ENCODE data around the gene ESRRG.

Gene ESRRG

DNA sequence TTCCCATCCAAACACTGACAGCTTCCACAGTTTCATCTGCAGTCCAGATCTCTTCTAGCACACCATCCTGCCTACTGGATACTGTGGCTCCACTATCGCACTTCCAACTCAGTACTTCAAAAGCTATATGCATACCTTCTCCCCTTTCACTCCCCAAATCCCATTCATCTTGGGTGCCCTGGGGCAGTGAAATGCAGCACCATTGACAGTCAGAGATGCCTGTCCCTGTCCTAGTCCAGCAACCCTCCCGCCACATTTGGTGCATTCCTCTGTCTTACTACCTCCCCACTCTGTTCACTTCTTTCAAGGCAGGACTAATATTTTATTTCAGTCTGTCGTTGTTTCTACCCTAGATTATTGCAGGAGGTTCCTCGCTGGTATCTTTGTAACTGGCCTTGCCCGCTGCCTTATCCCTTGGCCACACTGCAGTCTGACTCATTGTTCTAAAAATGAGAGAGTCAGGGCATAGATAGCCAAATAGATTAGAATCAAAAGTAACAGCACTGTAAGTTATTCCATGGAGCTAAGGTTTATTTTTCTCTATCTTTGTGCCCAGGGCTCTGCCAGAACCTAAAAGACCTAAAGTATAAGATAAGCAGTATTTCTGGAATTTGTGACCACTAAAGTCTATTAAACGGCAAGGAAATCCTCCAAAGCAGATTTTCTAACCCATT, 96.7 kb downstream of the ESRRG start:
- no peak for DNase-seq

DNA sequence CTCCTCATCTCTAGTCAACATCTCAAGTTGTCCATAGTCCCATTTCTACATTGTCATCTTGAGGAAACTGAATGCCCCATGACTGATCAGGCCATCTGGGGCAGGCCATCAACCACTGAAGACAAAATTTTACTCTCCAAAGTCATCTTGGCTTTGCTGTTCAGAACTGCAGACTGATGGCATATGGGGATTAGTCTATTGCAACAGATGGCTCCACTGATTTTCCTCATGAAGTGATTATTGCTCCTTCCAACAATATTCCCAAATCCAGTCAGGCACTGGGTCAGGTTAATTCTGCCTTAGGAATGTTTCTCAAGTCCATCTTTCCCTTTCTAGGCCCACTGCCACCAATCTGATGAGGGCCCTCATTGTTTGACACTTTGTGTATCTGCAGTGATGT, 101.7 kb downstream of the ESRRG start:
- DNase-seq, result no peak

DNA sequence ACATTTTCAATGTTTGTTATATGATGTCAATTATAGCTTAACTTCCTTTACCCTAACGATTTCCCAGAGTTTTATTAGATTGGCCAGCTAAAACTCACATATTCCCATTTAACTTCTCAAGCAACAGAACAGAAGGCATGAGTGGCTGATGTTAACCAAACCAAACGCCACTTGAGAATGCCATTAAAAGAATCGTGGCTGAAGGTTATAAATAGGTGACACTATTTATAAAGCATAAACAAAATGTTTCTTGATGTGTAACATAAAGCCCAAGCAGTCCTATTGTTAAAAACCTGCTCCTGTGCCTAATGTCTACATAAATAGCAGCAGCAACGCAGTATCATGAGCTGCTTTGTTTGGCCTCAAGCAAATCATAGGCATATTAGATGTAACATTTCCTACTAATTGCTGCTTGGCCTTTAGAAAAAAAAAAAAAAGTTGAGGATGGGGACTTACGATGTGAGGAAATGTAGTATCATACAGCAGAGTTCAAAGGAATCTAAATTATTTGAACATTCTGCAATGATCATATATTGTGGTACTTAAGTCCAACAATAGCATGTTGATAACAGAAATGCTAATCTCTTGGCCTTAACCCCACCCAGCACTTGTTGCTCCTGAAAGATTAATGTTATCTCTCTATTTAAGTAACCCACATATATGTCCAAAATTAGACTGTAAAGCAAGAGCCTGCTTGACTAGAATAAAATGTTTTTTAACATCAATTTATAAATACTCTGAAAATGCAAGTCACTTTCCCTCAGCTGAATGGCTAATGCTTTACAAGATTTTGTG, 106.0 kb downstream of the ESRRG start:
- no peak for DNase-seq

DNA sequence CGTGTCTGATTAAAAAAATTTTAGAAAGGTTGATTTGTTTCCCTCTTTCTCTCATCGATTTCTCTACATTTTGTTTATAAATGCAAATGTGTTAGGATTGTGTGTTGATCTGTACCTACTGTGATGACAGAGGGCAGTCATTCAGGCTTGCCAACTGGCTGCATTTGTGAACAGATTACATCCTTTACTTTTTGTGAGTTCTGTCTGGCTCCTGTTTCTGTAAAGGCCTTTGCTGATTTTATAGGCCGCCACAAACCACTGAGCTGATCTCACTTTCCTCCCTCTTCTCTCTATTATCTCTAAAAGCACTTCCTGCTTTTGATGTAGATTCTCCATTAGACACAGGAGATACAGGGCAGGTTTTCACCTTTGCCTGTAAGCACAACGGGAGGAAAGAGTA, 106.8 kb downstream of the ESRRG start:
- DNase-seq, result no peak

DNA sequence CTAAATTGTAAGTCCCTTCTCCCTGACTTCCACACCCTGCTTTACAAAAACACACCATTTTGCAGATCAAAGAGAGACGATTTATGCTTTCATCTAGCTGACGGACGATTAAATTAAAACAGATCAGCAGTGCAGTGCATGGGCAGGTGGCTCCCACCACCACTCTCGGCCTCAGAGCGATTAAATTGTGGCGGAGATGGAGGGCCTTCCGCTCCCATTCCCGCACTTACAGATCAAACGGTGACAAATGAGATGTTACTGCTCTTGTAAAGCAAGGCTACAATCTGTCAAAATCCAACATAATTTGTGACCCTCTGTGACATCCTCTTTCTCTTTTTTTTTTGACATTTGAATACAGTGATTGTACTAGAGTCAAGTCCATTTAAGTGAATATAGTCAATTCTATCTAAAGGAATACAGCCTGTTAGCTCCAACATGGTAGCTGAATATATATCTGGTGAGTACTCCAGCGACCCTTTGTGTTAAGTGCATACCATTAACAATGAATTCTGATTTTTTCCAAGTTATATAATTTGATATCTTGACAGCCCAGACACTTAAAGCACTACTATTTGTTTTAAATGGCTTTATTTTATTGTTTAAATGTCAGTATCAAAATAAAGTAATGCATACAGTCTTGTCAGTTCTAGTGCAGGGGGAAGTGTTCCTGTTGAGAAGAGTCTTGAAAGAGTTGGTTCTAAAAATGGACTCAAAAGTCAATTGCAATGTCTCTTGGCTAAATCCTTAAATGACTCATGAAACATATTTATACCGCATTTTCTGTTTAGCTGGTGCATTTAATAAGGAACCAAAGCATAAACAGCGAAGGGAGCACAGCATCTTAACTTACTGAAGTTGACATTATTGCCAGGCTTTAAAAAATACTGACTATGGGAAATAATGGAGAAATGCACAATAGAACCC, 109.0 kb downstream of the ESRRG start:
- no peak for DNase-seq

DNA sequence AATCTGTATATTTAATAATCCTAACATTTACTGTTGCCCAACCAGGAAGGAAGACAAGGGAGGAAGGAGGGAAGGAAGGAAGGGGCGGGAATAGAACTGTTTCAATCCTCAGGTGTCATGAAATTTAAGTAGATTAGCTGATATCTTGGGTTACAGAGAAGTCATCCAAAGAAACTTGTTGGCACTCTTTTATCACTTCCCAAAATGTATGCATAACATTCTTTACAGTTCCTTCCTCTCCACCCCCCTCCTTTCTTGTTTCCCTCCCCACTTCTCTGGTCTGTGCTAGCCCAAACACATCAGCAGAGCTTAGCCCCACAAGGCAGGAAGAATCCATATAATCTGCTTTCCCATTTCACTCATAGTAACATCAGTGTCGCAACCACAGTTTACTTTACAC, 110.9 kb downstream of the ESRRG start:
- DNase-seq, result no peak

DNA sequence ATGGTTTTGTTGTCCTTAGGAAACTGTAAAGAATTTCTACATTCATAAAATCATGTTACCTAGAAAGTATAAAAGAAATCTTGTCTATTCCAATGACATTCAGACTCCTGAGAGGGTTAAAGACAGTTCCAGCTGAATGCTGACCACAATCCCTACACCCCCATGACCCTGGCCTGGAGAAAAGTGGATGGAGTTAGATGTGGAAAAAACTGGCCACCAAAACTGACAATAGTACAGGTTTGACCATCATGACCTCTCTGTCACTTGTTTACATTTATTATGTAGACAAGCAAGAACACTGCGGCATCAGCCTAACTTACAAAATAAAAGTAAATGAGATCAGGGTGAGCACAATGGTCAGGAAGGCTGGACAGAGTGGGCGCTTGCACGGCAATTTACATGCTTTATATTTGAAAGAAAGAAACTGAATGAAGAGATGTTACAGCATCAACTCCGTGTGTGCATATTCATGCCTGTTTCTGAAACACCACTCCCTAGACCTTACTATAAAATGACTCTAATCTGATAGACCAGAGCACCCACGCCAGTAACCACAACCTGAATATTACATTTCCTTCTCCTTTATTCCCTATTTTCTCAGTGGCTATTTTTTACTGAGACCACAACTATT, 116.0 kb downstream of the ESRRG start:
- DNase-seq, result no peak

DNA sequence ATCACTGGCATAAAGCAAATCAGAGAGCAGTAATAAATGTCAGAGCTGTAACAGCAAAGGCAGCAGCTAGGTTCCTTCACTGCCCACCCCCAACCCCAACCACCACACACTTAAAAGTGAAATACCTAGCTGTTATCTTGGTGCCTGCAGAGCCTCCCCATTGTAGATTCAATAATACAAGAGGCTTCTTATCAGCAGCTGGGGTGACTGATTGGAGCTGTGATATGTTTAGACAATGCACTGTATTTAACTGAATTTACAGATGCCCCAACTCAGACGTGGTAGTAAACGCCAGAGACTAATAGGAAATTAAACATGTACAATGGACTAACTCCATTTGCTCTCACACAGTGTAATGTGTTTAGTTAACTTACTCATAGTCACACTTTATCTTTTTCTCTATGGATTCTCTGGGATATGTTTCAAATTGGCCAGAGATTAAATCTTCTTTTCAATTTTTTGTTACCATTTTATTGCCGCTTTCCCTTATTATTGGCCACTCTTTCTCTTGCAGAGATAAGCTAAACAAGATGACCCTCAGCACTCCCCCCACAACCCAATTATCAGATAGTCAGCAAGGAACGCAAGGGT, 117.1 kb downstream of the ESRRG start:
- no peak for DNase-seq

DNA sequence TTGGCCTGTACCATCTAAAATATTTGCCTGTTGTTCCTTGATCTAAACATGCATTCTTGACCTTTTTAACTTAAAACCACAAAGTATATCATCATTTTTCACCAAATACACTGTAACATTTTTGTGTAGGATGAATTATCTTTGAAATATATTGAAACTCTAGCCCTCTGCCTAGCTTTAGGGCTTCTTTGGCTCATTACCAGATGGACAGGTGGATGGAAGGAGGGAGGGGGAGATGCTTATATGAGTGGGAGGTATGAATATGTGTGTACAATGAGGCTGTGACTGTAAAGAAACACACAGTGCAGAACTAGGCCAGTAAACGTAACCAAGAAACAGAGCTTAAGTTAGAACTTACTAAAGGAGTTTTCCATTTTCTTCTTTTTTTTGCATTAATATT, 118.5 kb downstream of the ESRRG start:
- DNase-seq, result no peak

DNA sequence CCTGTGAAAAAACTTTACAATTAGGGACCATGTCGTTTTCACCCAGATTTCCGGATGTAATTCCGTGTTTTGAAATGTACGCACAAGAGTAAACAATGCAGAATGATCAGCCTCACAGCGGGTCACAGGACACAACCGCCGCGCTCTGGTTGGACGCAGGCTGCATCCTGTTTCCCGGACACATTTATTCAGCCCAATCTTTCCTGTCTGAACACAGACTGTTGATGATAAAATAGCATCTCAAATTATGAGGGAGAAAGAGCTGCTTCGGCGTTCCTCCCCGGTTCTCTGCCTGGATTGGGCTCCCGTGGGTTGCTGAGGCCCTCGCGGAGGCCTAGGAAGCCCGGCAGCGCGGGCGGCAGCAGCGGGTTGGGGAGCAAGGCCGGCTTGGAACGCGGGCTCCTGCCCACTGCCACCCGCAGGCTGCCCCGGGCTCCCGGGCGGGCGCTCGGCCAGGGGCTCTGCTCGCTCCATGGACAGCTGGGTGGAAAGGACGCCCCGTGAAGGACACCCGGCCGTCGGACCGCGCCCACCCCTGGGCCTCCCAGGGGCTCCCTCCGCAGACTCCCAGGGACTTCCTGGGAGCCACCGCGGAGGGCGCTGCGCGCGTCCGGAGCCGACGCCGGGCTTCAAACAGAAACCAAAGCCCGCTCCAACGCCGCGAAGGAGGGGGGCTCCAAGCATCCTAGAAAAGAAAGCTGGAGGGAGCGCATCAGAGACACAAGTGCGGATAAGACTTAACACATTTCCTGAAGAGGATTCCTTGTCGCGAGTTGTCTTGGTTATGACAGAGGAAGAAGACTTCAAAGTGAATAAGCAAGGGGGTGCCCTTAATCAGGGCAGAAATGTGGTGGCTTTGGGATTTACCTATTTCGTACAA, 122.3 kb downstream of the ESRRG start:
- DNase-seq, result no peak

DNA sequence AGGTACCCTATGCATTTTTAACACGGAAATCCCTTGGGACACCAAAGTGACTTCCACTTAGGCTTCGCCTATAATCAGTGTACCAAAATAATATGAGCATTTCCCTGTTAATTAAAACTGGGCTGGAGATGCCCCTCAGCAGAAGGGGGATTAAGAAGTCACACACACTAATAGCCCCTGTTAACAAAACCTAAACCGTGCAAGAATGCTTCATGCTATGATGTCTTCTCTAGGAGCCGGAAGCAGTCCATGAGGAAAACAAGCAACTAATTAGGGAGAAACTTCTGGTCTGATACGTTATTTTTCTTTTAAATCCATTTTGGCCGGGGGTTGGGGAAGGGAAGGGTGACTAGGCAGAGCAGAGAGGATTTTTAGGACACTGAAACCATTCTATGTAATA, 123.4 kb downstream of the ESRRG start:
- no peak for DNase-seq

DNA sequence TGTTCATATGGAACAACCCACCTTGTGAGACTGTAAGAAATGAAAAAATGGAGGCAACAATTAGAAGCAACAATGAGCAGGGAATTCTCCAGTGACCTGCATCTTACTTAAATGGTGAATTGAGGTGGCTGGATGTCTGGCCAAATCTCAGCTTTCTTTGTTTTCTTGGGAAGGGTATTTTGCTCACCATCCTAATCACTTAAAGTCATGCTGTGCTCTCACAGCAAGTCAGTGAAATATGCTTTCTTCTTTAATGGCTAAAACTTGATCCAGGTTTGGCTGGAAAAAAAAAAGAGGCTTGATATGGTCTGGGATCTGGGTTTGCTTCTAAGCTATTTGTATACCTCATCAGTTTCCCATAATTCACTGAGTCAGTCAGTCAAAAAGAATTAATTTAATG, 124.8 kb downstream of the ESRRG start:
- DNase-seq, result no peak

DNA sequence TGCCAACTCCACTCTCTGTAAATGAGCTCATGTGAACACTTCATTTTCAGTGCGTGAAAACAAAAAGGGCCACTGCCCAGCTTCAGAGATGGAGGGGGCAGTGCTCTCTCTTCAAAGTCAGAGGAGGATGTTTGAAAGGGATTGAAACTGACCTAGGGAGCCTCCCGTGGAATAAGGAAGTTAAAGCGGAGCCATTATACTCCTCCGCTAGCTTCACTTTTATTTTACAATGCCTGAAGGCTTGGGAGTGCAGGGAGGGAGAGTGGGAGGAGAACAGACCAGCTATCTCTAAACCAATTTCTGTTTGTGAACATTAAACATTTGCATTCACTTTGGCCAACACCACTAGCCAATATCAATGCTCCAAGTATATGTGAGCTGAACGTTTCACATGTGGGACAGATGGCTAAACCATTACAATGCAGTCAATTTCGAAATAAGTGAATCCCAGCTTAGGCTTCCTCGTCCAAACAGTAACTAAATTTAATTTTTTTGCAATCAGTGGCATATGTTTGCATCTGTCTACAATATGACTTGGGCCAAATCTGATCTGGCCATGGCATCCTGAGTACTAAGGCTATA, 126.9 kb downstream of the ESRRG start:
- no peak for DNase-seq

DNA sequence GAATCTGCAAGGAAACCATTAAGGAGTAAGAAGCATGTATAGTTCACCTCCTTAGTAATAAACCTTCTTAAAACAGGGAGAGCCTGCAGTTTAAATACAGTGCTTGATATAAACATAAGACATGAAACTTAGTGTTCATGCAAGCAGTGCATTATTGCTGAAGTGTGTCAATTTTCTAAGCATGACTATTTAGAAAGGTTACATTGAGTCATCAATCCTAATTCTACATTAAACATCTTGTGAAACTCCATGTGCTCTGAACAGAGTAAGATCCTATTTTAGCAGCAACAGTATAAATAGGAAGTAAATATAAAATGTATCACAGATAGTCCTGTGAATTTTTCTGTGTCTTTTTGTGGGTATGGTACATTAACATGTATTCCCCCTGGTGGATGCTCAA, 135.5 kb downstream of the ESRRG start:
- no peak for DNase-seq

DNA sequence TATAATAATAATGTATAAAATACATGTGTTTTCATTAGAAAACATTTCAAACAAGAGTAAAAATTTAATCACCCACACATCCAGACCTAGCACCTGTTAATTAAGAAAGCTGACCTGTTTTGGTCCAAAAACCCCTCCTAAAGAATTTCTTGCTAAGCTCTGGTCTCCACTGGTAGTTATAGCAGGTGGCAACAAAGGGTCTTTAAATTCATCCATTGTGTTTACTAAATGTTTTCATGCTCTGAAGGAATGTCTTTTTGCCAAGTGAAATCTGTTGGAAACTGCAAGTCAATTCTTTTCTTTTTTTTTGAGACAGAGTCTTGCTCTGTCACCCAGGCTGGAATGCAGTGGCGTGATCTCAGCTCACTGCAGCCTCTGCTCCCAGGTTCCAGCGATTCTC, 141.1 kb downstream of the ESRRG start:
- DNase-seq, result no peak

DNA sequence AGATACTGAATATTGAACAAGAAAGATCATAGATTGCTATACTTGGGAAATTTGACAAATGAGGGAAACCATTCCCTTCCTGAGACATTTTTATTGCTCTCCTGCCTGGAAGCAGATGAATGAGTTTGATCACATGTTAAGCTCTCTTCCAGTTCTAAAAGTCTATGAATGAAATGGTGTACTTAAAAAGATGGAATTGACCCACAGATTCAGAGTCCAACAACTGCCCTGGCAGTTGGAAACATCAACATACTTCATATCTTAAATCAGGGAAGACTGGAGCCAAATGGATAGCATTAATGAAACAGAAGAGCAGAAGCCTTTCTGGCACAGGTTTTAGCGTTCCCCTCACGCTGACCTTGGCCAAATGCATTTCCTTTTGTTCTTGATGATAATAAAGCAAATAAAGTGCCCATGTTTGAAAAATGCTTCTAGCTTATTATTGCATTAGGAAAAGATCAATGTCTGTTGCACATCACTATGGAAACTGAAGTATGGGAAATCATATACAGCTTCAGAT, 142.6 kb downstream of the ESRRG start:
- DNase-seq, result no peak

DNA sequence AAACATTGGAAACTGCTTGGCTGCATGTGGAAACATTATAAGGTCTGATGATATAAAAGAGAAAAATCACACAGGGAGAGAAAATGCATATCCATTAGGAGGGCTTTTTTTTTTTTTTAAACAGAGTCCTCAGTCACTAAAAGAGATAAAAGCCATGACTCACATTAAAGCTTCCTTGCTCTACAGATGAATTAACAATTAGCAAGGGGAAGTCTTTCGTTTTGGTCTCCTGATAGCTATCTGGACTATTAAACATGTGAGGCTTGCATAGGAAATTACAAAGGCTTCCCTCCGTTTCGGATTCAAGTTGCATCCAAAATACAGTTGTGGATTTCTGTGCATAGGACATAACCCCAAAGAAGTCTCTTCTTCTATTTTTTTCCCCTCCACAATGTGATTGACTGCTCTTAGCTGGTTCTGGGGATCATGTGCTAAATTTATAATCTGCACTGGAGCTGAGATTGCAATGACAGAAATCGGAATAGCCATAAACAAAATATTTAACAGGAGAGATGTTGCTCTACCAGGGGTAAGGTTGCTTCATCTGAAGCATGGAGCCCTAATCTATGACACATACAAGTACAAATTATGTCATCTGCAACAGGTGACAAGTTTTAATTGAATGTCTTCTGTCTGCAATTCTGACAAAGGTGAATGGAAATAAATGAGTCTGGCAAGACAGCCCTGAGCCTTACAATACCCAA, 146.8 kb downstream of the ESRRG start:
- no peak for DNase-seq

DNA sequence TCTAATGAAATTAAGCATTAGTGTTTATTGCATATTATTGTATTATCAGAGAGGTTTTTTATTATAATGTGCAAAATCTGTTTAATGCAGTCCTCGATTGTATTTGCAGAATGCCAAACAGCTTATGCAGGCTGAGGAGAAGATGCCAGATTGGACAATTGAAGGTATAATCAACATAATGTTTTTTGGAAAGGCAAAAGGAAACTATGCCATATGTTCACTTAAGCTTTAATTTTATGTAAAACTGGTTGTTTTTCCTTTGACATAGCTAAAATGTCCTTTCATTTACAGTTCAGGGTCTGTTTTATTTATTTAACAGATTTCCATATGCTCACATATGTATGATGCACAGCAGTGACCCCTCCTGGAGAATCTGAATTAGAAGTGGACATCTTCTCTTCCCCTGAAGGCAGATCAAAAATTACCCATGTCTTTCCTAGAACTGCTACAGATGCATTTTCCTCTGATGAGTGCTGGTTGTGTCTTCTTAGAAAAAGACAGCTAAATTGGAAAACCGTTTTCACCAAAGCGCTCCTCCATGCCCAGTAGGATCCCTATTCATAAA, 156.5 kb downstream of the ESRRG start:
- no peak for DNase-seq

DNA sequence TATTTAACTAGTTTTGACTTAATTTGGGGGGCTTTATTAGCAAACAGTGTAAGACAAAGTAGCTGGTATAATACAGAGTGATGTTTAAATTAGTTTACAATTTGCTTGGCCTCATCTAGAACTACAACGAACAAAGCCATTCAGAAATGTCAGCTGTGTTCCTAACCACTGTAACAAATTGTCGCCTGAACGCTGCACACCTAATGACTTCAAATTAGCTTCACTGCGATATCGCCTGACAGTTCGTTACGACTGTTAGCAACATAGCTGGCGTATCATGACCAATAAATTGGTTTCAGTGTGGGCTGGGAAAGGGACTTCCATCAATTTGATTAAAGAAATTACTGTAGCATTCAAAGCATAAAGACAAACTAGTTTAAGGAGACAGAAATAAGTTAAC, 160.1 kb downstream of the ESRRG start:
- no peak for DNase-seq

DNA sequence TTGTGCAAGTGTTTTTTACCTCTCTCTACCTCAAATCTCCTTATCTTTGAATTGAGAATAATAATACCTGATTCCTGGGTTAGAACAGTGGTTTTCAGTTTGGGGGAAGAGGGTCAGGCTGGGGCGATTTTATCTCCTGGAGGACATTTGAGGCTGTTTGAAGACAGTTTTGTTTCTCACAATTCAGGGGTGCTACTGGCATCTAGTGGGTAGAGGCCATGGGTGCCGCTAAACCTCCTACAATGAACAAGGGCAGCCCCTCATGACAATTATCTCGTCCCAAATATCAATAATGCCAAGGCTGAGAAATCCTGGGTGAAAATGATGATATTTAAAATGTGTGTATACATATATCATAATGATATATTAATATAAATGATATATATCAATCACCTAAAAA, 160.8 kb downstream of the ESRRG start:
- DNase-seq, result no peak
